IPS-NIHi7 (cell line): ENCODE results near the gene ATP1A2.

ENCODE experiments used
- DNase-seq: peaks from one replicate; pipeline ENCODE4 v3.0.0; 2012; ENCODE audit warnings: mixed read lengths; ENCODE audit errors: extremely low spot score

ATP1A2 gene

GRCh38 chr1:160115545-160116282 lies at the start of gene ATP1A2:
ATP1A2 (plus strand) TSS chr1:160115759; CDS start chr1:160115862, 103 bp downstream.
- peak; percentile 72 for DNase-seq

- no peak for DNase-seq
Measured at GRCh38 chr1:160066829-160067745, 48.5 kb upstream of the ATP1A2 start.

- no peak for DNase-seq
Measured at GRCh38 chr1:160068225-160068624, 47.3 kb upstream of the ATP1A2 start.

DNA sequence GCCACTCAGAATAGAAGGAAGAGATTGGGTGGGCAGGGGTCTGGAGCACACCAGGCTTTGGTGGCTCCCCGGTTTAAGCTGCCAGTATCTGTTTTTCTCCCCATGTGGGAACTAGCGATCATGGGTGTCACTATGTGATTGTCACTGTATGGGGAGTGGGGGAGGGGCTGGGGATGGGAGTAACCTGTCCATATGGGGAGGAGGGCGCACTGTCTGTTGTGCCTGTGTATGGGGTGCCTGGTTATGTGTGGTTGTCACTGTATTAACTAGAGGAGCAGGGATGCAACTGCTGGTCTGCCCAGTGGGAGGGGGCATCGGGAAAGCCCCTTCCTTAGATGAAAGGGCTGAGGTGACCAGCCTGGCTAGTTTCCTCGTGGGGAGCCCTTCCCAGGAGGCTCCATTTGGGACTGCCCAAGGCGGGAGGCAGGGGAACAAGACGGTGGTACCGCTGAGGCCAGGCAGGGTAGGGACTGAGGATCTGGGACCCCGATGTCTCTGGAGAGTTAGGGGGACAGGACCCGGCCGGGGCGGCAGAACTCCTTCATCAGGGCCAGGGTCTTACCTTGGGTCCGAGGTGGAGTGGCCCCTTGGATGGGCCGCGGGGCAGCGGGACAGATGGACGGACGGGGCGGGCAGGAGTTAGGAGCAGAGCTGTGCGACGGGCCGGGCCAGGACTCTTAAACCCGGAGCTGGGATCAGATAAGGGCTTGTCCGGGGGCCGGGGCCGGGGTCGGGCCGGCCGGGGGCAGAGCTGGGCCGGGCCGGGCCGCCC lies 45.9 kb upstream of the ATP1A2 start, which contains the start of gene KCNJ10:
Gene KCNJ10 (minus strand): TSS at position 701 of the 772 bp plus-strand sequence. CDS start 27,628 bp downstream, outside the sequence.
- no peak for DNase-seq

DNA sequence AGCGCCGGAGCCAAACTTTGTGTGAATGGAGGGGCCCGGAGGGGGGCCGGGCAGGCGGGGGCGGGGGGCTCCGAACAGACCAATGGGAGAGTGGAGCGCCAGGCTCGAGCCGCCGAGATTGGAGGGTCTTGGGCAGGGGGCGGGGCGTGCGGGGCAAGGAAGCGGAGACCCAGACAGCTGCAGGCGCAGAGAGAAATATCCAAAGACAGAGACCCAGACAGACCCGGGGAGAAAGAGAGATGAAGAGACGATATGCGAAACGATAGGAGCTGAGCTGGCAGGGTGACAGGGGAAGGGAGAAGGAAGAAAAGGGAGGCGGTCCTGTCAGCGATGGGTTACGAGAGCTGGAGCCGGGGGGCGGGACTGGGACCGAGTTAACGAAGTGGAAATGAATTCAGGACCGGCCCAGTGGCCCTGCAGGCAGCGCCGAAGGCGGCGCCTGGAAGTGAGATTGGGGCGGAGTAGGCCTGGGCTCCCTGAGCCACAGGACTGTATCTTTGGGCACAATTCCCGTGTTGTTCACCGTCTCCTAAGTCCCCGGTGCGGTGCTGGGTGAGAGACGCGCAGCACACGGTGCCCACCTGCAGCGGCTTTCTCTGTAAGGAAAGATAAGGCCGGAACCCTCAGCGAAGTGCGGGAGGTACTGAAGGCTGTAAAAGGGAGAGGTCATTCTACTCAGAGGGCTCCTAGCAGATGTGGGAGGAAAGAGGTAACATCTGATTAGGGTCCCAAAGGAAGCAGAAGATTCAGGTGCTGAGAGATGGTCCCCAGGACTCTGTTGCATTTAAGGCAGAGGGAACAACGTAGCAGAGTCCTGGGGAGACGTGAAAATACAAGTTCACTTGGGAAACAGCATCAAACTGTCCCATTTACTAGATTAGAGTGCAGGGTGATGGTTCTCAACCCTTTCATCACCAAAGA lies 45.1 kb upstream of the ATP1A2 start:
- peak; percentile 97 for DNase-seq

- DNase-seq: no peak
Measured at GRCh38 chr1:160071289-160071688, 44.3 kb upstream of the ATP1A2 start.

GRCh38 chr1:160074865-160075264 lies 40.7 kb upstream of the ATP1A2 start:
- DNase-seq: no peak

- no peak for DNase-seq
Measured at GRCh38 chr1:160075836-160076235, 39.7 kb upstream of the ATP1A2 start.

DNA sequence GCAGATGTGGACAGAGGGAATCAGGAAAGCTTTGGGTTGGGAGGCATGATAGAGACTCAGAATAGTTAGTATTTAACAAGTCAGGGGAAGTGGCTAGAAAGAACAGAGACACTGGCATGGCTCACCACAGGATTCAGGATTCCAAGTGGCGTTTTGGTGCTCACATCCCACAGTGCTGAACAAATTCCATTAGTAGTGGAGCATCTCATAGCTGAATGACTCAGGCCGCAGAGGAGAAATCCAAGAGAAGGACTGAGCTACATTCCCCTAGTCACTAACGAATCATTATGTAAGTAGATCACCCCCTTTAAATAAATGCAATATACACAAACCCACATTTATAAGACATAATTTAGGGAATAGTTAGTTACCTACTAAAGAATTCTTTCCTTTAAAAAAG lies 39.3 kb upstream of the ATP1A2 start:
- no peak for DNase-seq

GRCh38 chr1:160077486-160077885 lies 38.1 kb upstream of the ATP1A2 start:
- DNase-seq: no peak

GRCh38 chr1:160078512-160079195 lies 36.9 kb upstream of the ATP1A2 start:
- peak; percentile 82 for DNase-seq

DNA sequence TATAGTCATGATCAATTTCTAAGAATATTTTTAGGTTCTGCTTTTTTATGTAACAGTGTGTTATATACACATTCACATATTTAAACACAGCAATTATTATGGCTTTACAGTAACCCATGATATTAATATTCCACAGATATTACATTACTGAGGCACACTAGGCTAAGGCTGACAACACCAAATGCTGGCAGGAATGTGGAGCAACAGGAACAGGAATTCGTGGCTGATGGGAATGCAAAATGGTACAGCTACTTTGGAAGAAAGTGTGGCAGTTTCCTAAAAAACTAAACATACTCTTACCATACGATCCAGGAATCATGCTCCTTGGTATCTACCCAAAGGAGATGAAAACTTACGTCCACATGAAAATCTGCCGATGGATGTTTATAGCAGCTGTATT lies 36.1 kb upstream of the ATP1A2 start:
- no peak for DNase-seq

GRCh38 chr1:160080381-160081100 lies 35.0 kb upstream of the ATP1A2 start:
- DNase-seq: no peak

GRCh38 chr1:160081261-160081936 lies 34.2 kb upstream of the ATP1A2 start, which contains the start of gene KCNJ9:
KCNJ9 (plus strand) TSS chr1:160081538; CDS start chr1:160084031, 2,493 bp downstream.
- peak; percentile 46 for DNase-seq

DNA sequence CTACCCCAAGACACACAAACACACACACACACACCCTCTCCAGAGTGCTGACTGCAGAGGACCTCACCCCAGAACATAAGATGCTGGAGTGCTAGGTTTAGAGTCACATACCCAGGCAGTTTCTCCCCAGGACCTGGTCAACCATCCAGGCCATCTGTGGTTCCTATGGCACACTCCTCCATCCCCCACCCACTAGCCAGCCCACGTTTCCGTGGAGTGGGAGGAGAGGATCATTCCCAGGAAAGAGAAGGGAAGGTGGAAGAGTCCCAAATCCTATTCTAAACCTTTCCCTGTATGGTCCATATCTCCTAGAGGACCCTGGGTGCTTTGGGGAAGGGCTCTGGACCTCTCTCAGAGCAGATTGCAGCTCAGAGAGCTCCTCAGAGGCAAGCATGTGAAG lies 33.1 kb upstream of the ATP1A2 start:
- DNase-seq: no peak

GRCh38 chr1:160082926-160083325 lies 32.6 kb upstream of the ATP1A2 start:
- no peak for DNase-seq

DNA sequence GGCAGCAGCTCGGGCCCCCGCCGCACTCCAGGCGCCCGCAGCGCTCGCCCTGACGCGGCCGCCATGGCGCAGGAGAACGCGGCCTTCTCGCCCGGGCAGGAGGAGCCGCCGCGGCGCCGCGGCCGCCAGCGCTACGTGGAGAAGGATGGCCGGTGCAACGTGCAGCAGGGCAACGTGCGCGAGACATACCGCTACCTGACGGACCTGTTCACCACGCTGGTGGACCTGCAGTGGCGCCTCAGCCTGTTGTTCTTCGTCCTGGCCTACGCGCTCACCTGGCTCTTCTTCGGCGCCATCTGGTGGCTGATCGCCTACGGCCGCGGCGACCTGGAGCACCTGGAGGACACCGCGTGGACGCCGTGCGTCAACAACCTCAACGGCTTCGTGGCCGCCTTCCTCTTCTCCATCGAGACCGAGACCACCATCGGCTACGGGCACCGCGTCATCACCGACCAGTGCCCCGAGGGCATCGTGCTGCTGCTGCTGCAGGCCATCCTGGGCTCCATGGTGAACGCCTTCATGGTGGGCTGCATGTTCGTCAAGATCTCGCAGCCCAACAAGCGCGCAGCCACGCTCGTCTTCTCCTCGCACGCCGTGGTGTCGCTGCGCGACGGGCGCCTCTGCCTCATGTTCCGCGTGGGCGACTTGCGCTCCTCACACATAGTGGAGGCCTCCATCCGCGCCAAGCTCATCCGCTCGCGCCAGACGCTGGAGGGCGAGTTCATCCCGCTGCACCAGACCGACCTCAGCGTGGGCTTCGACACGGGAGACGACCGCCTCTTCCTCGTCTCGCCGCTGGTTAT lies 31.4 kb upstream of the ATP1A2 start:
- DNase-seq: peak; percentile 85

DNA sequence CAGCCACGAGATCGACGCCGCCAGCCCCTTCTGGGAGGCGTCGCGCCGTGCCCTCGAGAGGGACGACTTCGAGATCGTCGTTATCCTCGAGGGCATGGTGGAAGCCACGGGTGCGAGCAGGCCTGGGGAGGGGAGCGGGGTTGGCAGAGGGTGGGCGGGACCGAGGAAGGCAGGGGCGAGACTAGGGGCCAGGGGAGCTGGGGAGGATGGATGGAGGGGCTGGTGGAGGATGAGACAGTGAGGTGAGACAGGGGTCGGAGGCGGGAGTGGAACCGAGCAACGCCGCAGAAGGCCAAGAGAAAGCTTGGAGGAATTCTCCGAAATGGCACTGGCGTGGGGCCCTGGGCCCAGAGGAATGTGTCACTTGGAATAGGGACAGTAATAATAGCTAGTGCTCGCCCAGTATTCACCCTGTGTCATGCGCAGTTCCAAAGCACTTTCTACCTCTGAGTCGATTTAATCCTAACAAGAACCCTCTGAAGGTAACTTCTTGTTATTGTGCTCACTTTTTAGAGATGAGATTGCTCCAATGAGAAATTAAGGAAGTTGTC lies 30.7 kb upstream of the ATP1A2 start:
- DNase-seq: no peak
